Vagina (tissue), 2 donors: ENCODE data around the gene TRPM5.

Experiments
- CTCF ChIP-seq, 3 experiments: fragments of 450-650 bp in 2 of 3; fragments of 200-600 bp in 1 of 3; sonication (generic) in 1 of 3; IDR thresholded peaks; one replicate each; pipeline ENCODE4 v1.5.1; 2017 to 2019; ENCODE audit warnings: antibody characterized with exemption in 3 of 3, mild to moderate bottlenecking in 2 of 3, moderate library complexity in 2 of 3
- POLR2A ChIP-seq, 2 donors: fragments of 450-650 bp; IDR thresholded peaks; one replicate each; pipeline ENCODE4 v1.6.1; 2017; ENCODE audit warnings: antibody characterized with exemption in 2 of 2, mild to moderate bottlenecking in 2 of 2, moderate library complexity in 2 of 2
- POLR2AphosphoS5 ChIP-seq, 2 donors: sonication (generic); formaldehyde crosslinking; IDR thresholded peaks; one replicate each; pipeline ENCODE4 v1.9.0; 2017; ENCODE audit warnings: antibody characterized with exemption in 2 of 2, mild to moderate bottlenecking in 2 of 2, low read depth in 1 of 2; ENCODE audit not compliant: insufficient read depth in 1 of 2

- TF ChIP-seq POLR2A (IDR thresholded peaks at IDR 0.05) (no peak), CTCF (IDR thresholded peaks at IDR 0.05) (no peak), POLR2AphosphoS5 (IDR thresholded peaks at IDR 0.05; ENCODE audit: insufficient read depth in 1 of 2, low read depth in 1 of 2) (no peak)
Observed at GRCh38 chr11:2461956-2462542, 17.7 kb upstream of the TRPM5 start.
